ENCODE data around the gene ZNF213. TPM values are rescaled to one million over a fixed set of nuclear protein-coding genes. Genes with fewer than 3 reads are reported as not detected.

ZNF213 gene
- total RNA-seq, 2 donors from 2014 or later = 6.1 to 8.2 TPM

DNA sequence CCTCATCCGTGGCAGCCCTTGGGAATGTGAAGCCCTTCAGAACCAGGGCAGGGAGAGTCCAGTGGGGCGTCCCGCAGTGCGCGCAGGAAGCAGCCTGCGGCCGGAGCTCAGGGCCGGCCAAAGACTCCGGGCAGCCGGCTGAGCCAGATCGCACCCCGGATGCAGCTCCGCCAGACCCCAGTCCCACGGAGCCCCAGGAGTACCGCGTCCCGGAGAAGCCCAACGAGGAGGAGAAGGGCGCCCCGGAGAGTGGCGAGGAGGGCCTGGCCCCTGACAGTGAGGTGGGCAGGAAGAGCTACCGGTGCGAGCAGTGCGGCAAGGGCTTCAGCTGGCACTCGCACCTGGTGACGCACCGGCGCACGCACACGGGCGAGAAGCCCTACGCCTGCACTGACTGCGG, 15.5 kb upstream of the ZNF213 start:
- Mint-ChIP-seq H3K9me3 (no peaks in the 10 kb centered on the region), H3K36me3 (no peaks in the 10 kb centered on the region), H3K27ac (no peak overlapping the region)
- DNase-seq (ENCODE audit: low spot score in 2 of 2) (no peak), ATAC-seq (no peak)

DNA sequence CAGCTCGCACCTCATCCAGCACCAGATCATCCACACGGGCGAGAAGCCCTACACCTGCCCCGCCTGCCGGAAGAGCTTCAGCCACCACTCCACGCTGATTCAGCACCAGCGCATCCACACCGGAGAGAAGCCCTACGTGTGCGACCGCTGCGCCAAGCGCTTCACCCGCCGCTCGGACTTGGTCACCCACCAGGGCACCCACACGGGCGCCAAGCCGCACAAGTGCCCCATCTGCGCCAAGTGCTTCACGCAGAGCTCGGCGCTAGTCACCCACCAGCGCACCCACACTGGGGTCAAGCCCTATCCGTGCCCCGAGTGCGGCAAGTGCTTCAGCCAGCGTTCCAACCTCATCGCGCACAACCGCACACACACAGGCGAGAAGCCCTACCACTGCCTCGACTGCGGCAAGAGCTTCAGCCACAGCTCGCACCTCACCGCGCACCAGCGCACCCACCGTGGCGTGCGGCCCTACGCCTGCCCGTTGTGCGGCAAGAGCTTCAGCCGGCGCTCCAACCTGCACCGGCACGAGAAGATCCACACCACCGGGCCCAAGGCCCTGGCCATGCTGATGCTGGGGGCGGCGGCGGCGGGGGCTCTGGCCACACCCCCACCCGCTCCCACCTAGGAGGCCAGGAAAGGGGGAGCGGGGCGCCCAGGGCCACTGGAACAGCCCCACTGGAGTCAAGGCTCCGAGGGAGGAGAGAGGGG, 15.0 kb upstream of the ZNF213 start:
- Mint-ChIP-seq H3K27ac (no peak overlapping the region), H3K36me3 (no peaks in the 10 kb centered on the region), H3K9me3 (no peaks in the 10 kb centered on the region)
- DNase-seq (ENCODE audit: low spot score in 2 of 2) (no peak), ATAC-seq (no peak)

DNA sequence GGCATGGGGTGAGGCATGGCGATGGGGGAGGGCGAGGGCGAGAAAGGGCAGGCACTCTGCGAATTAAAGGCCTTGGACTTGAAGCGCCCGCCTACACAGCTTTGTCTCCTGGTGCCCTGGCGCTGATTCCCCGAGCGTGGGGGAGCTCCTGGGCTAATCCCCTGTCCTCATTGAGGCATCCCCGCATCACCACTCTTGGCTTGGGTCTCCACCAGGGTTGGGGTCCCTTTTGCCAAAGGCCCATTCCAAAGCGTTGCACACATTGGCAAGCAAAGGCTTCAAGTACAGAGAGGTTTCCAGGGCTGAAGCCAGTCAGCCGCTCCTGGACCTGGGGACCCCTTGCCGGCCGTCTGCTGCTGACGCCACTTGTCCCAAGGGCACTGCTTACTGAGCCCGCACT, 14.4 kb upstream of the ZNF213 start:
- DNase-seq (ENCODE audit: low spot score in 2 of 2) (no peak), ATAC-seq (no peak)
- Mint-ChIP-seq H3K27ac (no peak overlapping the region), H3K36me3 (peaks cover 0 to 4% of the 10 kb centered on the region in 2 donors), H3K9me3 (no peaks in the 10 kb centered on the region)

- Mint-ChIP-seq H3K36me3 (peaks cover 0 to 6% of the 10 kb centered on the region in 2 donors), H3K9me3 (no peaks in the 10 kb centered on the region), H3K27ac (no peak overlapping the region)
- no peak for ATAC-seq
- no peak for DNase-seq (ENCODE audit: low spot score in 2 of 2)
Measured at GRCh38 chr16:3121851-3122467, 12.9 kb upstream of the ZNF213 start.

DNA sequence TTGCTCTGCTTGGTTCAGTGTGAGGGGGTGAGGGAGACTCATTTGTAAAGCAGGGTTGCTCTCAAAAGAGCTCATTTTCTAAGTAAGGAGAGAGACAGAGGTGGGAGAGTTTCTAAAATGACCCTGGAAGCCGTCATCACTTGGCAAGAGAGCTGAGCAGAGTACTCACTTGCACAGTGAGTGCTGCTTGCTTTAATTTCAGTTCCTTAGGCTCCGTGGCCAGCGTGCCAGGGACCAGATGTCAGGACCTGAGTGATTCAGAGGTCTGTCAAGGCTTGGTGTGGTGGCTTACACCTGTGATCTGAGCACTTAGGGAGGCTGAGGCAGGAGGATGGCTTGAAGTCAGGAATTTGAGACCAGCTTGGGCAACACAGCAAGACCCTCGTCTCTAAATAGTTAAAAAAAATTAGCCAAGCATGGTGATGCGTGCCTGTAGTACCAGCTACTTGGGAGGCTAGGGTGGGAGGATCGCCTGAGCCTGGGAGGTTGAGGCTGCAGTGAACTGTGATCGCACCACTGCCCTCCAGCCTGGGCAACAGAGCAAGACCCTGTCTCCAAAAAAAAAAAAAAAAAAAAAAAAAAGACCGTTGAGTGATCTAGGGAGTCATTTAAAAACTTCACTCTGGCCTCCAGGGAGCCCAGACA, 11.8 kb upstream of the ZNF213 start:
- Mint-ChIP-seq H3K9me3 (no peaks in the 10 kb centered on the region), H3K27ac (peak overlapping the region; percentile 83 to 94), H3K36me3 (peaks cover 6 to 11% of the 10 kb centered on the region in 2 donors)
- DNase-seq (ENCODE audit: low spot score in 2 of 2) (no peak), ATAC-seq (no peak)

GRCh38 chr16:3123986-3124886, 10.6 kb upstream of the ZNF213 start:
- no peaks in the 10 kb centered on the region for H3K9me3 Mint-ChIP-seq

GRCh38 chr16:3127745-3128144, 7.1 kb upstream of the ZNF213 start:
- no peak for ATAC-seq
- Mint-ChIP-seq H3K9me3 (no peaks in the 10 kb centered on the region), H3K27ac (peak overlapping the region; percentile 50 to 62), H3K36me3 (peaks cover 12 to 19% of the 10 kb centered on the region in 2 donors)
- DNase-seq (ENCODE audit: low spot score in 2 of 2) = no peak

More at GRCh38 chr16:3123986-3124886, 10.6 kb upstream of the ZNF213 start:
- Mint-ChIP-seq H3K36me3 (peaks cover 11 to 12% of the 10 kb centered on the region in 2 donors), H3K27ac (peak overlapping the region; percentile 83 to 88)
- ATAC-seq = peak; percentile 91 to 94
- DNase-seq (ENCODE audit: low spot score in 2 of 2) = peak; percentile 95 to 98

DNA sequence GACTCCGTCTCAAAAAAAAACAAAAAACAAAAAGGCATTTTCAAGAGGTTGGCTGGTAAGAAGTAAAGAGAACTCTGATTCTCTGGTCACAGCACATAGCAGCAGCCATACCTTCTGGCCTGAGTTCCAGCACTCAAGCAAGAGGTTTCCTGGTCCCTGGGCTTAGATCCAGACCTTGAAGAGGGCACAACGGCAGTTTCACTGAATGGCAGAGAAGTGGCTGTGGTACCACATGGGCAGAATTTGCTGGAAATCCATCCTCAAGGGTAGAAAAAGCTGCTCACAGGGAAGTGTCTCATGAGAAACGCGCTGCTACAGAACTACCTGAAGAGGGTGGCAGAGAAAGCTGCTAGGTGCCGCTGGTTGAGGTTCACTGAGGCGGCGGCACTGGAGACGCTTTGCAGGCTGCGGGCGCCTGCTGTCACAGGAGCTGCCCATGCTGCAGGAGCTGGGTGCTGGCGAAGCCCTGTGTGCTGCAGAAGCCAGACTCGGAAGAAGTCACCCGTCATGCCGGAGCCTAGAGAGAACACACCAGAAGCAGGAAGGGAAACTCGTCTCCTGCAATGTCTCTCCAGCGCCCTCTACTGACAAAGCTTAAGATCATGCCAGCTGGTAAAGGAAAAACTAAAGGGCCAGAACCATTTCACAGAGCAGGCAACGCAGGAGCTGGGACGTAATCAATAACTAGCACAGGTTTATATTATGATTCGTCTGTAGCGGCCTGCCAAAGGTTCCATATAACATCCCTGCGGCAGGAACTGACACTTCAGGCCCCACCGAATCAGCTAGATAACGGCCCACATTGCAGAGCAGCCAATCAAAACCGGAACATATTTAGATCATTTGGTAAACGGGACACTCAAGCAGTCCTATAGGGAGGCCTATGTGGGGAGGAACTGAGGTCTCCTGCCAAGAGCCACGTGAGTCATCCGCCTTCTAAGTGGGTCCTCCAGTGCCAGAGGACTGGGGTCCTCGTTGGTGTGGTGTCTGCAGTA, 5.4 kb upstream of the ZNF213 start:
- no peaks in the 10 kb centered on the region for H3K9me3 Mint-ChIP-seq
- ATAC-seq = peak; percentile 66 to 75
- DNase-seq (ENCODE audit: low spot score in 2 of 2) = peak; percentile 80 to 87
- H3K36me3 Mint-ChIP-seq = peaks cover 20 to 24% of the 10 kb centered on the region in 2 donors
- peak overlapping the region; percentile 23 to 81 for H3K27ac Mint-ChIP-seq

DNA sequence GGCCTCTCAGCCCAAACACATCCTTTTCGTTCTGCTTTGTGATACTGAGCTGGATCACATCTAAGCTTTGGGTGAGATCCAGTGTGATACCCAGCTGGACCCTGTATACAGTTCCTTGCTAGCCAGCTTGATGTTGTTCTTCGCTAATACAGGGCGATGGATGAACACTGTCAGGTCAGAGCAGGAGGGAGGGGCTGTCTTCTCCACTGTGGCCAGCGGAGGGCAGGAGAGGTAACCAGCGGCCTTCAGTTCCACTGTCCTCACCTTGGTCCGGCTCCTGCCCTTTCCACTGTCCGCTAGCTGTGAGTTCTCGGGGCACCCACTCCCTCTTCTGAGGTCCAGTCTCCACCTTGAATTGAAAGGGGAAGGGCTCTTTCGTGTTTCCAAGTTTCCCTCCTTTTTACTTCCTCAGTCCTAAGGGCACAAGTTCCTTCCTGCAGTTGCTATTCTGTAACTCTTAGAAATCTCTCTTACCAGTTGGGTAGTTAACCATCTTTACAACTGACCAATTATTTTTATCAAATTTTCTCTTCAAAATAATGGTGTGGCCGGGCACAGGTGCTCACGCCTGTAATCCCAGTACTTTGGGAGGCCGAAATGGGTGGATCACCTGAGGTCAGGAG, 3.0 kb upstream of the ZNF213 start:
- ATAC-seq (no peak), DNase-seq (ENCODE audit: low spot score in 2 of 2) (peak in 1 of 2 donors; percentile 55)
- Mint-ChIP-seq H3K36me3 (peaks cover 19 to 22% of the 10 kb centered on the region in 2 donors), H3K9me3 (no peaks in the 10 kb centered on the region), H3K27ac (no peak overlapping the region)

- no peak for DNase-seq (ENCODE audit: low spot score in 2 of 2)
- Mint-ChIP-seq H3K27ac (peak overlapping the region; percentile 96 to 98), H3K36me3 (peaks cover 13 to 15% of the 10 kb centered on the region in 2 donors), H3K9me3 (no peaks in the 10 kb centered on the region)
- no peak for ATAC-seq
Measured at GRCh38 chr16:3133844-3134243, 985 bp upstream of the ZNF213 start.

GRCh38 chr16:3135126-3135715, 392 bp downstream of the ZNF213 start:
- ATAC-seq (peak; percentile 12 to 59), DNase-seq (ENCODE audit: low spot score in 2 of 2) (no peak)
- no peaks in the 10 kb centered on the region for H3K9me3 Mint-ChIP-seq
- peaks cover 6 to 10% of the 10 kb centered on the region in 2 donors for H3K36me3 Mint-ChIP-seq
- peak overlapping the region; percentile 36 to 96 for H3K27ac Mint-ChIP-seq

DNA sequence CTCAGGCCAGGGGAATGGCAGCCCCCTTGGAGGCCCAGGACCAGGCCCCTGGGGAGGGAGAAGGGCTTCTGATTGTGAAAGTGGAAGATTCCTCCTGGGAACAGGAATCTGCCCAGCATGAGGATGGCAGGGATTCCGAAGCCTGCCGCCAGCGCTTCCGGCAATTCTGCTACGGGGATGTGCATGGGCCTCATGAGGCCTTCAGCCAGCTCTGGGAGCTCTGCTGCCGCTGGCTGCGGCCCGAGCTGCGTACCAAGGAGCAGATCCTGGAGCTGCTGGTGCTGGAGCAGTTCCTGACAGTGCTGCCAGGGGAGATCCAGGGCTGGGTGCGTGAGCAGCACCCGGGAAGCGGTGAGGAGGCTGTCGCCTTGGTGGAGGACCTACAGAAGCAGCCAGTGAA, 2.4 kb downstream of the ZNF213 start:
- no peak overlapping the region for H3K27ac Mint-ChIP-seq
- no peaks in the 10 kb centered on the region for H3K9me3 Mint-ChIP-seq
- ATAC-seq = no peak
- H3K36me3 Mint-ChIP-seq = peaks cover 6 to 10% of the 10 kb centered on the region in 2 donors
- no peak for DNase-seq (ENCODE audit: low spot score in 2 of 2)

GRCh38 chr16:3138342-3138741, 3.5 kb downstream of the ZNF213 start:
- H3K27ac Mint-ChIP-seq = no peak overlapping the region
- no peaks in the 10 kb centered on the region for H3K9me3 Mint-ChIP-seq

GRCh38 chr16:3138823-3139426, 4.1 kb downstream of the ZNF213 start:
- Mint-ChIP-seq H3K36me3 (peaks cover 0 to 13% of the 10 kb centered on the region in 2 donors), H3K9me3 (no peaks in the 10 kb centered on the region), H3K27ac (peak overlapping the region in 1 of 2 donors; percentile 9)
- DNase-seq (ENCODE audit: low spot score in 2 of 2) (no peak), ATAC-seq (no peak)

More at GRCh38 chr16:3138342-3138741, 3.5 kb downstream of the ZNF213 start:
- DNase-seq (ENCODE audit: low spot score in 2 of 2) (no peak), ATAC-seq (no peak)
- peaks cover 0 to 16% of the 10 kb centered on the region in 2 donors for H3K36me3 Mint-ChIP-seq
